Nasal cavity respiratory epithelium epithelial cell of viscerocranial mucosa (primary cell): Measurements from ENCODE around the gene FTL. TPM values are rescaled to one million over a fixed set of nuclear protein-coding genes. Genes with fewer than 3 reads are reported as not detected.

ENCODE experiments used
- total RNA-seq: library from RNA; depleted of rRNA; stranded (reverse); fragments of >200 nt; gene quantifications from 2 replicates; pipeline ENCODE4 v1.2.3, GENCODE V29; 2014

Gene FTL
- 3,338 and 4,738 TPM in 2 replicates for total RNA-seq

GRCh38 chr19:48965040-48965805 is at the start of gene FTL:
FTL (plus strand) TSS chr19:48965309; CDS start chr19:48965508, 199 bp downstream.

GRCh38 chr19:48933382-48933932 is 31.7 kb upstream of the FTL start, which contains the start of gene DHDH:
DHDH (plus strand) TSS chr19:48933699; CDS start chr19:48933722, 23 bp downstream.

GRCh38 chr19:48954595-48955307 is 10.4 kb upstream of the FTL start, which contains the start of gene BAX:
BAX (plus strand) TSS chr19:48954875; CDS start chr19:48954929, 54 bp downstream.

GRCh38 chr19:48993175-48994034 is 28.3 kb downstream of the FTL start, which contains the start of the genes GYS1 and RUVBL2:
GYS1 (minus strand) TSS chr19:48993309; CDS start chr19:48993112, 197 bp downstream.
RUVBL2 (plus strand) TSS chr19:48993887; CDS start chr19:48993912, 25 bp downstream.

Other genes starting within 250 kb of the FTL start
- 0.34 and 0.57 TPM in 2 replicates for gene MAMSTR, start 245.6 kb upstream of the FTL start, total RNA-seq
- 0.71 and 1.4 TPM in 2 replicates for gene RASIP1, start 224.7 kb upstream of the FTL start, total RNA-seq
- gene IZUMO1, start 218.4 kb upstream of the FTL start, total RNA-seq = 0.36 and 0.68 TPM in 2 replicates
- 16.3 and 30.4 TPM in 2 replicates for gene FUT1, start 212.7 kb upstream of the FTL start, total RNA-seq
- 0.21 and 0.34 TPM in 2 replicates for gene FGF21, start 209.8 kb upstream of the FTL start, total RNA-seq
- gene BCAT2, start 154.3 kb upstream of the FTL start, total RNA-seq = 21.9 and 27.1 TPM in 2 replicates
- 2.9 and 5.1 TPM in 2 replicates for gene HSD17B14, start 128.8 kb upstream of the FTL start, total RNA-seq
- 1.0 and 4.2 TPM in 2 replicates for gene PLEKHA4, start 96.7 kb upstream of the FTL start, total RNA-seq
- gene PPP1R15A, start 92.9 kb upstream of the FTL start, total RNA-seq = 194 and 385 TPM in 2 replicates
- 0.34 TPM in 1 of 2 replicates, not detected in the other for gene TULP2, start 66.6 kb upstream of the FTL start, total RNA-seq
- gene NUCB1, start 65.0 kb upstream of the FTL start, total RNA-seq = 98.8 and 207 TPM in 2 replicates
- 1.6 and 14.7 TPM in 2 replicates for gene DHDH, start 31.6 kb upstream of the FTL start, total RNA-seq
- 55.3 and 64.6 TPM in 2 replicates for gene BAX, start 10.4 kb upstream of the FTL start, total RNA-seq
- gene GYS1, start 28.0 kb downstream of the FTL start, total RNA-seq = 27.7 and 52.4 TPM in 2 replicates
- 140 and 155 TPM in 2 replicates for gene RUVBL2, start 28.6 kb downstream of the FTL start, total RNA-seq
- 0.21 and 0.34 TPM in 2 replicates for gene LHB, start 51.8 kb downstream of the FTL start, total RNA-seq
- gene CGB3, start 59.0 kb downstream of the FTL start, total RNA-seq = not detected in 2 replicates
- not detected in 2 replicates for gene CGB2, start 66.6 kb downstream of the FTL start, total RNA-seq
- gene CGB1, start 71.6 kb downstream of the FTL start, total RNA-seq = not detected in 2 replicates
- gene CGB5, start 78.5 kb downstream of the FTL start, total RNA-seq = not detected in 2 replicates
- gene CGB8, start 83.8 kb downstream of the FTL start, total RNA-seq = not detected in 2 replicates
- gene CGB7, start 92.4 kb downstream of the FTL start, total RNA-seq = 1.4 and 2.3 TPM in 2 replicates
- gene NTF4, start 99.5 kb downstream of the FTL start, total RNA-seq = 4.9 and 5.5 TPM in 2 replicates
- gene KCNA7, start 107.4 kb downstream of the FTL start, total RNA-seq = under 0.01 TPM in 2 replicates
- gene SNRNP70, start 120.1 kb downstream of the FTL start, total RNA-seq = 67.0 and 139 TPM in 2 replicates
- 3.6 and 5.1 TPM in 2 replicates for gene LIN7B, start 149.1 kb downstream of the FTL start, total RNA-seq
- gene C19orf73, start 153.8 kb downstream of the FTL start, total RNA-seq = 1.7 and 2.7 TPM in 2 replicates
- gene PPFIA3, start 154.2 kb downstream of the FTL start, total RNA-seq = 2.5 and 3.8 TPM in 2 replicates
- under 0.01 TPM in 1 of 2 replicates, not detected in the other for gene HRC, start 190.1 kb downstream of the FTL start, total RNA-seq
- 22.2 and 28.5 TPM in 2 replicates for gene TRPM4, start 192.5 kb downstream of the FTL start, total RNA-seq